C4-2B (cell line): ENCODE results near the gene CACNA2D3.

Source experiments
- H3K27ac ChIP-seq: fragments of 450-650 bp; 2 replicates; pipeline ENCODE4 v1.5.1; 2017
- CTCF ChIP-seq: fragments of 450-650 bp; conservative IDR thresholded peaks from 2 replicates; pipeline ENCODE4 v1.5.1; 2017; ENCODE audit warnings: mild to moderate bottlenecking
- ZFX ChIP-seq: fragments of 450-650 bp; IDR thresholded peaks from 2 replicates; pipeline ENCODE4 v1.6.1; 2017

CACNA2D3 gene

GRCh38 chr3:54159917-54160316, 37.6 kb downstream of the CACNA2D3 start:
- TF ChIP-seq ZFX (no peak), CTCF (no peak)
- H3K27ac ChIP-seq = no peak overlapping the region

- TF ChIP-seq CTCF = no peak
- TF ChIP-seq ZFX = no peak
- no peak overlapping the region for H3K27ac ChIP-seq
Measured at GRCh38 chr3:54163441-54163840, 41.1 kb downstream of the CACNA2D3 start.

GRCh38 chr3:54164192-54164975, 42.0 kb downstream of the CACNA2D3 start:
- H3K27ac ChIP-seq = no peak overlapping the region
- TF ChIP-seq CTCF (no peak), ZFX (no peak)

GRCh38 chr3:54165865-54166264, 43.5 kb downstream of the CACNA2D3 start:
- TF ChIP-seq ZFX = no peak
- no peak overlapping the region for H3K27ac ChIP-seq

GRCh38 chr3:54167999-54168398, 45.6 kb downstream of the CACNA2D3 start:
- TF ChIP-seq ZFX (no peak), CTCF (no peak)
- H3K27ac ChIP-seq = no peak overlapping the region

- no peak overlapping the region for H3K27ac ChIP-seq
- TF ChIP-seq CTCF = no peak
- TF ChIP-seq ZFX = no peak
Measured at GRCh38 chr3:54168451-54168850, 46.1 kb downstream of the CACNA2D3 start.

GRCh38 chr3:54169524-54169923, 47.2 kb downstream of the CACNA2D3 start:
- no peak overlapping the region for H3K27ac ChIP-seq
- TF ChIP-seq ZFX = no peak
- no peak for TF ChIP-seq CTCF

GRCh38 chr3:54171509-54171908, 49.2 kb downstream of the CACNA2D3 start:
- no peak for TF ChIP-seq ZFX
- no peak for TF ChIP-seq CTCF

More at GRCh38 chr3:54171509-54171908, 49.2 kb downstream of the CACNA2D3 start:
- no peak overlapping the region for H3K27ac ChIP-seq
